GM12891 (cell line): ENCODE results near the gene PIK3C3.

Experiments used
- PAX5 ChIP-seq: IDR thresholded peaks from 2 replicates; pipeline ENCODE4 v1.6.1; 2011; ENCODE audit warnings: low read length, moderate library complexity, mild to moderate bottlenecking; ENCODE audit not compliant: insufficient read depth, severe bottlenecking
- POLR2A ChIP-seq: IDR thresholded peaks from 2 replicates; pipeline ENCODE4 v1.6.1; 2011; ENCODE audit warnings: low read depth, low read length, control low read depth
- POLR2AphosphoS5 ChIP-seq: IDR thresholded peaks from 2 replicates; pipeline ENCODE4 v1.6.1; 2011; ENCODE audit warnings: low read depth, low read length, control low read depth
- SPI1 ChIP-seq: IDR thresholded peaks from 2 replicates; pipeline ENCODE4 v1.6.1; 2011; ENCODE audit warnings: low read depth, low read length, control low read depth
- TAF1 ChIP-seq: IDR thresholded peaks from 2 replicates; pipeline ENCODE4 v1.6.1; 2011; ENCODE audit warnings: low read depth, low read length, control low read depth

DNA sequence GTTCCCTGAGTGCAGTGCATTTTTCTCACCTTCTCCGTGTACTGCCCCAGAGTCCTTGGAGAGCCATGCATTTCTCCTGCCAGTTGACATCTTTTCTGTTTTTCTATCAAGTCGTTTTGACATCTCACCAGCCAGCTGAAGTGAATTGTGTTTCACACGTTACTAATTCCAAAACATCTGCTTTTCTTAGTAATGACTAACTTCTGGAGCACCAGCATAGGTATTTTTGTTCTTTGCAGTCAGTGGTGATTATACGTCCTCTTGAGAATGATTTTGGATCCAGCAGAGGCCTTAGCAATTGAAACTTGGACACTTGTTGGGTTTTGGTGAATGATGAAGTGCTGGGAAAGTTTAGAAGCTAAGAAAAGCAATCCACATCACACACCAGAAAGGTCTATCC, 112.5 kb downstream of the PIK3C3 start:
- TF ChIP-seq SPI1 (no peak), POLR2A (no peak), POLR2AphosphoS5 (no peak), TAF1 (no peak), PAX5 (no peak)
